Testis (tissue), 3 donors: ENCODE measurements around the gene DPYSL3. TPM values are rescaled to one million over a fixed set of nuclear protein-coding genes. Genes with fewer than 3 reads are reported as not detected.

ENCODE experiments used
- DNase-seq: peaks from one replicate; pipeline ENCODE4 v3.0.0-alpha.2; 2019
- H3K27ac ChIP-seq, 2 donors: fragments of 200-600 bp; sonication (generic); one replicate each; pipeline ENCODE4 v1.5.1; 2019
- H3K27me3 ChIP-seq: fragments of 200-600 bp; sonication (generic); one replicate; pipeline ENCODE4 v1.5.1; 2019
- H3K36me3 ChIP-seq: fragments of 200-600 bp; sonication (generic); one replicate; pipeline ENCODE4 v1.5.1; 2017; ENCODE audit warnings: low read depth; ENCODE audit errors: missing control alignments
- H3K4me1 ChIP-seq: fragments of 200-600 bp; sonication (generic); one replicate; pipeline ENCODE4 v1.5.1; 2019
- H3K4me3 ChIP-seq, 2 donors: fragments of 200-600 bp; sonication (generic); one replicate each; pipeline ENCODE4 v1.5.1; 2017 to 2019
- H3K9me3 ChIP-seq: fragments of 200-600 bp; sonication (generic); one replicate; pipeline ENCODE4 v1.5.1; 2017
- CTCF ChIP-seq, 3 experiments: fragments of 450-650 bp in 2 of 3; fragments of 200-600 bp in 1 of 3; sonication (generic) in 1 of 3; IDR thresholded peaks; one replicate each; pipeline ENCODE4 v1.5.1; 2016 to 2019; ENCODE audit warnings: antibody characterized with exemption in 3 of 3, mild to moderate bottlenecking in 2 of 3, moderate library complexity in 1 of 3
- POLR2A ChIP-seq: fragments of 450-650 bp; IDR thresholded peaks from one replicate; pipeline ENCODE4 v1.6.1; 2017; ENCODE audit warnings: antibody characterized with exemption, mild to moderate bottlenecking, moderate library complexity
- WGBS, 2 donors: methylation state at CpG; one replicate each; pipeline ENCODE4 v1.1.5; 2018; 5-methylcytosine and 5-hydroxymethylcytosine counted together
- intact Hi-C: fragments of 100-400 bp; cut with DNase I; formaldehyde crosslinking; loops from one replicate; pipeline ENCODE4 v1.15.1; 2023; ENCODE audit warnings: low total_unique reads
- polyA plus RNA-seq: library from polyadenylated mRNA; stranded (reverse); fragments of 350-450 nt; fragmentation: Illumina TruSeq; extraction: RNeasy Lipid Tissue Mini Kit (QIAGEN cat#74804); gene quantifications from one replicate; pipeline ENCODE4 v1.2.3, GENCODE V29; 2014; ENCODE audit warnings: low read depth, low replicate concordance; ENCODE audit not compliant: insufficient read depth
- total RNA-seq, 2 donors: library from RNA; depleted of rRNA; stranded (reverse); fragments of >200 nt; gene quantifications; one replicate each; pipeline ENCODE4 v1.2.3, GENCODE V29; 2016

DPYSL3 gene
- total and polyA plus RNA-seq, 3 donors from 2014 or later = 42.5 to 71.6 (median 68.9) TPM

GRCh38 chr5:147361441-147362175, 148.3 kb downstream of the DPYSL3 start:
- H3K4me1 ChIP-seq = no peaks in the 10 kb centered on the region
- no peaks in the 10 kb centered on the region for H3K9me3 ChIP-seq
- intact Hi-C loops = no loop called here
- no peak overlapping the region for H3K27ac ChIP-seq
- no peak overlapping the region for H3K4me3 ChIP-seq
- 83 to 89% methylated on average over 4 of the region's 4 CpGs for WGBS, 2 donors
- no peaks in the 10 kb centered on the region for H3K27me3 ChIP-seq
- no peak for DNase-seq
- TF ChIP-seq CTCF (IDR thresholded peaks at IDR 0.05) (no peak), POLR2A (no peak)
- H3K36me3 ChIP-seq = no peaks in the 10 kb centered on the region

DNA sequence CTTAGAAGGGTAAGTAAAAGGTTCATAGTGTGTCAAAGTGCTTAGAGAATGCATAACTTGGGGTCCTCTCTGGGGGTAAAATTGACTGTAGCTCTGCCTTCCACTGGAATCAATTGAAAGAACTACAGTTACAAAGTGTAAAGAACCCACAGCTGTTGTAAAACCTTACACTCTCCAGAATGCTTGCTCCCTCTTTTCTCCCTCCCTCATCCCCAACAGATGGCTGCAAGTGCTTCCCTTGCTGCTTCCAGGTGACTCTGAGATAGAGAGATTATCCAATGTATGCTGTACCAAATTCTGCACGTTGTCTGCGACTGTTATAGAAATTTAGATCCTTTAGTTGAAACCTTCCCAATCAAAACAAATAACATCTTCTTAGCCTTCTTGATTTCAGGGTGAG, 149.1 kb downstream of the DPYSL3 start:
- DNase-seq = no peak
- TF ChIP-seq POLR2A = no peak
- no peak for TF ChIP-seq CTCF (IDR thresholded peaks at IDR 0.05)
- Histone ChIP-seq H3K27ac (no peak overlapping the region), H3K9me3 (no peaks in the 10 kb centered on the region), H3K27me3 (no peaks in the 10 kb centered on the region), H3K4me3 (no peak overlapping the region), H3K36me3 (no peaks in the 10 kb centered on the region), H3K4me1 (no peaks in the 10 kb centered on the region)
- 84 to 97% methylated on average over 2 of the region's 2 CpGs for WGBS, 2 donors
- intact Hi-C loops = no loop called here

GRCh38 chr5:147359581-147359980, 150.3 kb downstream of the DPYSL3 start:
- no peaks in the 10 kb centered on the region for H3K9me3 ChIP-seq
- H3K4me3 ChIP-seq = no peak overlapping the region
- TF ChIP-seq CTCF (IDR thresholded peaks at IDR 0.05) = no peak
- TF ChIP-seq POLR2A = no peak
- intact Hi-C loops = no loop called here
- H3K27me3 ChIP-seq = no peaks in the 10 kb centered on the region
- WGBS, 2 donors = 78 to 82% methylated on average over 2 of the region's 2 CpGs
- no peak for DNase-seq
- no peak overlapping the region for H3K27ac ChIP-seq
- H3K4me1 ChIP-seq = no peaks in the 10 kb centered on the region
- no peaks in the 10 kb centered on the region for H3K36me3 ChIP-seq

GRCh38 chr5:147359101-147359500, 150.8 kb downstream of the DPYSL3 start:
- Histone ChIP-seq H3K27ac (no peak overlapping the region), H3K4me1 (no peaks in the 10 kb centered on the region), H3K27me3 (no peaks in the 10 kb centered on the region), H3K36me3 (no peaks in the 10 kb centered on the region), H3K9me3 (no peaks in the 10 kb centered on the region), H3K4me3 (no peak overlapping the region)
- TF ChIP-seq CTCF (IDR thresholded peaks at IDR 0.05) (no peak), POLR2A (no peak)
- no peak for DNase-seq
- intact Hi-C loops = no loop called here
- 87 to 89% methylated on average over 1 of the region's 1 CpG for WGBS, 2 donors

- no peak for DNase-seq
- H3K27ac ChIP-seq = no peak overlapping the region
- 77 to 86% methylated on average over 2 of the region's 2 CpGs for WGBS, 2 donors
These were observed 160.6 kb downstream of the DPYSL3 start for GRCh38 chr5:147349241-147349640.

More at GRCh38 chr5:147349241-147349640, 160.6 kb downstream of the DPYSL3 start:
- no peaks in the 10 kb centered on the region for H3K9me3 ChIP-seq
- intact Hi-C loops = no loop called here
- H3K27me3 ChIP-seq = no peaks in the 10 kb centered on the region
- no peaks in the 10 kb centered on the region for H3K36me3 ChIP-seq
- no peak for TF ChIP-seq CTCF (IDR thresholded peaks at IDR 0.05)
- no peaks in the 10 kb centered on the region for H3K4me1 ChIP-seq
- H3K4me3 ChIP-seq = no peak overlapping the region
